GM18505 (cell line): ENCODE data around the gene VPS18.

Source experiments
- ATAC-seq: cut with Tn5 transposase; IDR thresholded peaks from one replicate; pipeline ENCODE4 v1.9.1; 2021; ENCODE audit not compliant: unreplicated experiment
- POLR2A ChIP-seq: IDR thresholded peaks from 4 replicates; pipeline ENCODE4 v1.6.1; 2011; ENCODE audit warnings: borderline replicate concordance; ENCODE audit not compliant: insufficient read depth, insufficient read length; ENCODE audit errors: extremely low read depth

Gene VPS18

GRCh38 chr15:40925863-40926658 is 31.8 kb downstream of the VPS18 start:
- TF ChIP-seq POLR2A: no peak
- ATAC-seq: no peak

GRCh38 chr15:40926659-40927494 is 32.6 kb downstream of the VPS18 start:
- no peak for ATAC-seq
- no peak for TF ChIP-seq POLR2A

DNA sequence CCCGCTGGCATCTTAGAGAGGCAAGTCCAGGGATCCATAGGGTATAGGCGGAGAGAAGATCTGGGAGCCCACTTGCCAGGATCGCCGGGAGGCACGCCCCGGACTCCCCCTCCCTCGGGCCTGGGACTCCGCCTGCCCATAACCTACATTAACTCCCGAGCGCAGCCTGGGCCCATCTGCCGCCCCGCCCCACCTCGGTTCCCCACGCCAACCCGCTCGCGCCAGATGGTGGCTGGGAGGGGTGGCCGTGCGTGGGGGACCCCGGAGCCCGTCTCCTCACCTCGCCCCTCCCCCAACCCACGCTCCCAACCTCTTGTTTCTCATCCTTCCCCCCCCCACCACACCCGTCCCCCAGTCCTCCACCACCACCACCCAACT is 33.2 kb downstream of the VPS18 start:
- no peak for TF ChIP-seq POLR2A
- ATAC-seq: no peak

DNA sequence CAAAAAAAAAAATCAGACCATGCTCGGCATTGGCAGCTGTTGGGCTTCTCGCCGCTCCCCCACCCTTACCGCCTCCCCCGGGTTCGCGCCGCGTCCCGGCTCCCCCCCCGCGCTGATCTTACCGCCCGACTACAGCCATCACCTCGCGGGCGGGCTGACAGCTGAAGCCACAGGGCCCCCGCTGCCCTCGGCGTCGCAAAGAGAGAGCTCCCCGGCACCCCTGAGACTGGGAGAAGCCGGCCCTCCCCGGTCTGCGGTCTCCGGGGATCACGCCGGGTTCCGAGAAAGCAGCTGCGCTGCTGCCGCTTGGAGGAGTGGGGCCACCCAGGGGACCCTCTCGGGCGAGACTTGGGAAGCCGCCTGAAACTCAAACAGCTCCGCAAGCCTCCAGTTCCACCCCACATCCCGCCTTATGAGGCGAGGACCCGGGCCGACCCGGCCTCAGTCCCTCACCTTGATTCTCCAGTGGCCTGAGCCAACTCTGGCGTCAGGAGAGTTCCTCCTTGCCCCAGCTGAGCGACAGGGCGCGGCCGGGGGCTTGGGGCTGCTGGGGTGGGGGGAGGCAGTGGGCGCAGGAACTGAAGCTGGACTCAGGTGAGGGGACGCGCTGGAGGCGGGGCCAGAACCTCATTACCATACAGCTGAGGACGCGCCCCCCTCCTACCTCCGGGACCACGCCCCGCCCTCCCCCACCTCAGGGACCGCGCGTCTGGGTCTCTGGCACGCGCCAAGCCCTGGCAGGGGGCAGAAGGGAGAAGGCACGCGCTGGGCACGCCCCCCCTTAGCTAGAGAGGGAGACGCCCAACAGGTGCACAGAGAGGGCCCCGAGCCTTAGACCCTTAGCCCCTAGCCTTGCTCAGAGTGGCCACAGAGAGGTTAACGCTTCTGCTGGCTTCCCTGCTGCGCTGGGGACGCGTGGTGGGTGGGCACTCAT is 33.9 kb downstream of the VPS18 start:
- no peak for ATAC-seq
- no peak for TF ChIP-seq POLR2A

GRCh38 chr15:40928821-40929659 is 34.8 kb downstream of the VPS18 start, which contains the start of gene DLL4:
TSS of gene DLL4 (plus strand) at chr15:40929340. CDS start at chr15:40929669, 329 bp downstream.
- TF ChIP-seq POLR2A: peak; percentile 44
- no peak for ATAC-seq

- no peak for TF ChIP-seq POLR2A
- no peak for ATAC-seq
Measured at GRCh38 chr15:40929660-40930429, 35.6 kb downstream of the VPS18 start.

DNA sequence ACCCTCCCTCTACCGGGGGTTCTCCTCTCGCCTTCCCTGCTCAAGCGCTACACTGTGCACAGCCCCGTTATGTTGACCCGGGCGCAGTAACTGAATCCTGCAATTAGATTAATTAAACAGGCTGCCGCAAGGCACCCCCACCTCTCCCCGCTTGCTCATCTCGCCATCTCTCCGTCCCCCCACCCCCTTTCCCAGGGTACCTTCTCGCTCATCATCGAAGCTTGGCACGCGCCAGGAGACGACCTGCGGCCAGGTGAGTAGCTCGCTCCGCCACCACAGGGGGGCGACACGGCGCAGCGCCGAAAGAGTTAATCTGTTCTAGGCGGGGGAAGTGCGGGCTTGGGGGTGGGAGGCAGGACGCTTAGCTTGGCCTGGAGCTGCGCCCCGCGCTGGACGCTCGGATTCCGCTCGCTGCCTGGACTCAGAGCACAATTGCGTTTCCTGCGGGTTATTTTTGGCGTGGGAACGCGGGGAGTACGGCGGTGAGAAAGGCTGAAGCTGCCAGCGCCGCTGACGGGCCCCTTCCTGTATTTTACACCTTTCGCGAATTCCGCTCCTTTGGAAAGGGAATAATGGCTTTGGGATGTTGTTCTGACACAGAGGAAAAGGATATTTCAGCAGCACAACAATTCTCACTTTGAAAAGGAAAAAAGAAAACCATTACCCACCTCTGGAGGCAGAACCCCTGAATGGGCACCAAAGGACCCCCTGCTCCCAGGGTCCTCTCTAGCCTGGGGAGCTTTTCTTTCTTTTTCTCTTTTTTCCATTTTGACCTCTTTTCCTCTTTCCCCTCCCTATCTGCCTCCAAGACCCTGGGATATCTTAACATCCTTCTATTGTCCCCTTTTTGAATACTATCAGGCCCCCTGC is 36.4 kb downstream of the VPS18 start:
- no peak for ATAC-seq
- no peak for TF ChIP-seq POLR2A

- ATAC-seq: no peak
- TF ChIP-seq POLR2A: no peak
Measured at GRCh38 chr15:40931300-40932142, 37.3 kb downstream of the VPS18 start.

DNA sequence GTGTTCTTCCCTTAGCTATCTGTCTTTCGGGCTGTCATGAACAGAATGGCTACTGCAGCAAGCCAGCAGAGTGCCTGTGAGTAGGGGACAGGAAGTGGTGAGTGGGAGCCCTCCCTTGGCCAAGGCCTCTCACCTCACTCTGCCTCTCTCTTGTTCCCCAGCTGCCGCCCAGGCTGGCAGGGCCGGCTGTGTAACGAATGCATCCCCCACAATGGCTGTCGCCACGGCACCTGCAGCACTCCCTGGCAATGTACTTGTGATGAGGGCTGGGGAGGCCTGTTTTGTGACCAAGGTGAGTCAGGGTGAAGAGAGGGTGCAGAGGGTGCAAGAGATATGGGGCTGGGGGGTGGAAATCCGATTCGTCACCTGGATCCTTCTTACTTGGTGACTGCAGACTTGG is 37.9 kb downstream of the VPS18 start:
- ATAC-seq: no peak
- TF ChIP-seq POLR2A: no peak
